Caco-2 (cell line): ENCODE data around the gene TMSB15B. TPM values are rescaled to one million over a fixed set of nuclear protein-coding genes. Genes with fewer than 3 reads are reported as not detected.
"Not testable (repeated sequence)": the region's sequence is repeated elsewhere in the genome, so short reads cannot be mapped to it uniquely, and the experiment has no call there.

Experiments used
- Bru-seq: library from RNA; stranded (reverse); fragments of 400-500 nt; gene quantifications from one replicate; lab custom pipeline; 2021; lab: Mats Ljungman, UMichigan
- BruChase-seq, 2 experiments: library from RNA; stranded (reverse); fragments of 400-500 nt; gene quantifications; one replicate each; lab custom pipeline; 2021; lab: Mats Ljungman, UMichigan
- BruUV-seq: library from RNA; stranded (reverse); fragments of 400-500 nt; replicated peaks from 2 replicates; lab custom pipeline; 2021; lab: Mats Ljungman, UMichigan
- CTCF ChIA-PET: fragments of 300-600 bp; sonication (Branson Sonifier 250); formaldehyde crosslinking; loops from one replicate; lab custom pipeline; 2022; ENCODE audit warnings: antibody characterized with exemption; lab: Charles Lee
- POLR2A ChIA-PET: fragments of 300-600 bp; sonication (Branson Sonifier 250); formaldehyde crosslinking; loops from one replicate; lab custom pipeline; 2022; ENCODE audit warnings: antibody characterized with exemption; lab: Charles Lee
- DNase-seq, 2 experiments: peaks; one replicate each; pipeline versions ENCODE4 v3.0.0 to v3.0.0-alpha.2; 2020 to 2022
- H3K27me3 ChIP-seq: replicated peaks from 2 replicates; pipeline ENCODE4 v1.6.0; 2011; ENCODE audit warnings: low read length; ENCODE audit not compliant: control insufficient read depth, insufficient read depth
- H3K36me3 ChIP-seq: 2 replicates; pipeline ENCODE4 v1.5.1; 2011; ENCODE audit warnings: low read length; ENCODE audit not compliant: control insufficient read depth, insufficient read depth
- H3K4me1 ChIP-seq: fragments of 250-450 bp; sonication (Bioruptor Pico); 2 replicates; pipeline ENCODE4 v1.5.1; 2020; ENCODE audit warnings: mild to moderate bottlenecking
- H3K4me3 ChIP-seq: 2 replicates; pipeline ENCODE4 v1.5.1; 2011; ENCODE audit warnings: low read depth, mild to moderate bottlenecking, control low read depth, low read length
- H3K9me3 ChIP-seq: fragments of 250-450 bp; sonication (Bioruptor Pico); 2 replicates; pipeline ENCODE4 v1.5.1; 2020; ENCODE audit warnings: mild to moderate bottlenecking, moderate library complexity
- H3K27ac Mint-ChIP-seq: one replicate; pipeline ENCODE4 v1.8.0; 2022; ENCODE audit warnings: mixed read lengths; ENCODE audit not compliant: unreplicated experiment
- H3K27me3 Mint-ChIP-seq: one replicate; pipeline ENCODE4 v1.8.0; 2022; ENCODE audit warnings: mixed read lengths; ENCODE audit not compliant: insufficient read depth, unreplicated experiment
- H3K36me3 Mint-ChIP-seq: one replicate; pipeline ENCODE4 v1.8.0; 2022; ENCODE audit warnings: mild to moderate bottlenecking, mixed read lengths; ENCODE audit not compliant: insufficient read depth, unreplicated experiment
- H3K4me1 Mint-ChIP-seq: one replicate; pipeline ENCODE4 v1.8.0; 2022; ENCODE audit warnings: low read depth, mixed read lengths; ENCODE audit not compliant: unreplicated experiment
- H3K4me3 Mint-ChIP-seq: one replicate; pipeline ENCODE4 v1.8.0; 2022; ENCODE audit warnings: mild to moderate bottlenecking, moderate library complexity, mixed read lengths; ENCODE audit not compliant: unreplicated experiment
- H3K9me3 Mint-ChIP-seq: one replicate; pipeline ENCODE4 v1.8.0; 2022; ENCODE audit warnings: mixed read lengths; ENCODE audit not compliant: unreplicated experiment
- CTCF ChIP-seq, 2 experiments: fragments of 200-600 bp in 1 of 2; IDR thresholded peaks; 1 replicate in 1 of 2; 2 replicates in 1 of 2; pipeline versions ENCODE4 v1.5.1 to v1.8.0; 2011 to 2022; ENCODE audit warnings: antibody characterized with exemption in 1 of 2, control low read depth in 1 of 2, inconsistent platforms in 1 of 2, low read depth in 1 of 2, low read length in 1 of 2, mild to moderate bottlenecking in 1 of 2, moderate library complexity in 1 of 2; ENCODE audit not compliant: insufficient read depth in 1 of 2, severe bottlenecking in 1 of 2, unreplicated experiment in 1 of 2
- intact Hi-C: fragments of 100-400 bp; cut with micrococcal nuclease; formaldehyde crosslinking; loops from one replicate; pipeline ENCODE4 v1.10.0; 2022; ENCODE audit not compliant: unreplicated experiment
- long read RNA-seq: library from polyadenylated mRNA; stranded (forward); transcript quantifications from one replicate; pipeline ENCODE4 v2.0.0, GENCODE V29; 2022
- total RNA-seq: library from RNA; stranded (reverse); gene quantifications from 2 replicates; pipeline ENCODE4 v1.2.3, GENCODE V29; 2022

Gene TMSB15B
- total RNA-seq (17.7 and 20.4 TPM in 2 replicates), Bru-seq, nascent RNA (percentile 41 among the genes with signal in this experiment), BruChase-seq, experiment 1, labeled RNA remaining after a 2-hour chase (percentile 35 among the genes with signal in this experiment), BruChase-seq, experiment 2, labeled RNA remaining after a 6-hour chase (percentile 34 among the genes with signal in this experiment)
- long read RNA-seq, transcript TMSB15B-204 (3 exons, 665 nt), result major isoform, 12 of 22 reads
- long read RNA-seq, partial matches to known transcripts, result 4 of 22 reads
- long read RNA-seq, other reads (novel, unspliced or antisense), result 4 of 22 reads

- H3K9me3 ChIP-seq, H3K27me3 Mint-ChIP-seq, H3K9me3 Mint-ChIP-seq, H3K4me3 ChIP-seq, H3K4me3 Mint-ChIP-seq, DNase-seq, H3K4me1 ChIP-seq, H3K27ac Mint-ChIP-seq, H3K36me3 Mint-ChIP-seq, intact Hi-C loops, H3K36me3 ChIP-seq, CTCF ChIA-PET, POLR2A ChIA-PET, H3K4me1 Mint-ChIP-seq, H3K27me3 ChIP-seq, BruUV-seq: not testable (repeated sequence)
Observed at GRCh38 chrX:103962411-103963278, at the start of gene TMSB15B. Gene TMSB15B, plus strand, starts transcription at chrX:103962627.

GRCh38 chrX:103913356-103914020 lies 48.9 kb upstream of the TMSB15B start:
- ChIA-PET POLR2A (no interaction called here), CTCF (interaction anchor here (1.4 kb wide), 1 partner anchor 200 kb away, joined by 4 read pairs; no protein-coding TSS in a partner anchor)
- Histone ChIP-seq H3K27me3 (no peaks in the 10 kb centered on the region), H3K9me3 (no peaks in the 10 kb centered on the region), H3K4me1 (no peaks in the 10 kb centered on the region; the same call in 1 of the 2 replicates), H3K4me3 (no peak overlapping the region), H3K36me3 (no peaks in the 10 kb centered on the region)
- DNase-seq, result peak in 1 of 2 experiments; percentile 1
- Mint-ChIP-seq H3K4me1 (peaks cover 7% of the 10 kb centered on the region), H3K4me3 (peak overlapping the region; percentile 51), H3K9me3 (no peaks in the 10 kb centered on the region), H3K27me3 (no peaks in the 10 kb centered on the region), H3K36me3 (peaks cover under 1% of the 10 kb centered on the region), H3K27ac (no peak overlapping the region)
- BruUV-seq, result no TSS peak
- TF ChIP-seq CTCF (IDR thresholded peaks at IDR 0.05; ENCODE audit: insufficient read depth in 1 of 2, low read depth in 1 of 2, low read length in 1 of 2, severe bottlenecking in 1 of 2, unreplicated experiment in 1 of 2), result no peak
- intact Hi-C loops, result no loop called here

- H3K9me3 ChIP-seq, result no peaks in the 10 kb centered on the region
- peaks cover 6% of the 10 kb centered on the region for H3K36me3 Mint-ChIP-seq
- H3K9me3 Mint-ChIP-seq, result no peaks in the 10 kb centered on the region
- peak overlapping the region; percentile 42 for H3K4me3 ChIP-seq
- intact Hi-C loops, result loop anchor here (1.0 to 5.0 kb wide), 4 partner anchors 23 to 231 kb away; partner anchors contain the start of gene MORF4L2
- peak; percentile 59 to 65 for DNase-seq
- no peaks in the 10 kb centered on the region; the same call in 1 of the 2 replicates for H3K4me1 ChIP-seq
- CTCF ChIA-PET, result interaction anchor here (1.1 kb wide), 1 partner anchor 23 kb away, joined by 3 read pairs; no protein-coding TSS in a partner anchor
- H3K27ac Mint-ChIP-seq, result no peak overlapping the region
- H3K4me3 Mint-ChIP-seq, result peak overlapping the region; percentile 94
- H3K36me3 ChIP-seq, result no peaks in the 10 kb centered on the region
- BruUV-seq, result no TSS peak
- no peaks in the 10 kb centered on the region for H3K27me3 ChIP-seq
- POLR2A ChIA-PET, result interaction anchor here (1.0 kb wide), 1 partner anchor 231 kb away, joined by 3 read pairs; the partner anchor contains the start of gene MORF4L2
- H3K4me1 Mint-ChIP-seq, result peaks cover 7% of the 10 kb centered on the region
- H3K27me3 Mint-ChIP-seq, result no peaks in the 10 kb centered on the region
- peak; percentile 47 to 73 for TF ChIP-seq CTCF (IDR thresholded peaks at IDR 0.05; ENCODE audit: insufficient read depth in 1 of 2, low read depth in 1 of 2, low read length in 1 of 2, severe bottlenecking in 1 of 2, unreplicated experiment in 1 of 2)
Observed at GRCh38 chrX:103918050-103918449, 44.4 kb upstream of the TMSB15B start.
